HG02840 (cell line): Measurements from ENCODE around the gene KCNJ15.

Experiments
- ATAC-seq: cut with Tn5 transposase; IDR thresholded peaks from one replicate; pipeline ENCODE4 v1.9.1; 2021; ENCODE audit warnings: mild to moderate bottlenecking, moderate library complexity, moderate number of reproducible peaks; ENCODE audit not compliant: unreplicated experiment, low FRiP score

KCNJ15 gene

DNA sequence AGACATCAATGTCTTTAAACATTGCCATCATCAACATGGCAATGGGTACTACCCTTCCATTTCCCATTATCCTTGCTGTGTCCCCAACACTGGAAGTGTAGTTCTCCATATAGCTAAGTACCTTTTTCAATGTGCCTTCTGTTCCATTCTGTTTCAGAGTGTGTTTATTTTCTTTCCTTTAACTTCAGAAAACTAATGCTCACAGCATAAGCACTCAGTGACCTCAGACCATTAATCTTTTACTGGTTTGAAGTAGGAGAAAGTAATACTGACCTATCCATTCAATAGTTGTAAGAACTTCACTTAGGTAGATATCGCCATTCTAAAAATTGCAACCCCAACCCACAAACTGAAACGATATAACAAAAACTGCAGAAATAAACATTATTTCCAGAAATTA lies 37.8 kb downstream of the KCNJ15 start:
- ATAC-seq = no peak

DNA sequence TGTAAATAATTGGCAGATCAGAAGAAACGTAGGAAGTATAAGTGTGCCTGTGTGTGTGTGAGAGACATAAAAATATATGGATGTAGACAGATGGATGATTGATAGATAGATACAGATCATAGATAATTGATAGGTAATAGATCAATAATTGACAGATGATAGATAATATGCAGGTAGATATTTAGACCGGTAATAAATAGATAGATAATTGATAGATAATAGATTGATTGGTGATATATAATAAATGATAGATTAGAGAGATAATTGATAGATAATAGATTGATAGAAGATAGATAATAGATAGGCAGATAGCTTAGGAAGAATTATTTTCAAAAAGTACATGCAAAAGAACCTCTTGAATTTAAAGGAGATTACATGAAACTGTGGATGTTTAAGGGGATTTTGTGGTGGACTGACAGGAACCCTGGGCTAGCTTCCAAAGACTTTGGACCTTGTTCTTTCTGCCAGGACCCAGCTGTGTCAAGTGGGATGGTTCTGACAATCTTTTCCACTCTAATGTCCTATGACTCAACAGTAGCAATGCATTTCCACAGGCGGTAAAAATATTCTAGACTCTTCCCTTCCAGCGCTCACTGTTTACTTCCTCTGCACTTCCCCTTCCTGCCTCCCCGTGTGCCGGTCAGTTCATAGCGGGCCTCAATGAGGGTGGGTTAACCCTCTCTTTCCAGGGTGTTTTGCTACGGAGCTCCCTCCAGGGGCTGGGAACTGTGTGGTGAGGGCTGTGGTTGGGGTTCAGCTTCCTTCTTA lies 39.4 kb downstream of the KCNJ15 start:
- no peak for ATAC-seq

GRCh38 chr21:38297194-38297631 lies 40.4 kb downstream of the KCNJ15 start:
- ATAC-seq = no peak

DNA sequence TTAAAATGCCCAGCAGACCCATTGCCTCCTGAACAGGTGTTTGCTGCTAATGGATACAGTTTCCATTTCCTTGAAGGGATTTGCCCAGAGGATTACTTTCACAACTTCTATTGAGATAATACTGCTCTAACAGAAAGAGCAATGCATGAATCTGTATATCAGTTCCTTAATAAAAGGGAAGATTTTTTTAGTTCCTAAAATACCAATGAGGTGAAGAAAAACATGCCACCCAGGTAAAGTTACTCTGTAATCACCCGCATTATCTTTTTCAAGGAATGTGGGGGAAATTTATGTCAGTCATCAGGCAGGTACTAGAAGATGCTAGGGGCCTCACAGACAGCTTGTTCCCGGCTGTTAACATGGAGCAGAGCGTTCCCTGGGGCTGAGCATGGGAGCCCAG lies 41.1 kb downstream of the KCNJ15 start:
- ATAC-seq = no peak

- no peak for ATAC-seq
Measured at GRCh38 chr21:38298832-38299231, 42.0 kb downstream of the KCNJ15 start.

DNA sequence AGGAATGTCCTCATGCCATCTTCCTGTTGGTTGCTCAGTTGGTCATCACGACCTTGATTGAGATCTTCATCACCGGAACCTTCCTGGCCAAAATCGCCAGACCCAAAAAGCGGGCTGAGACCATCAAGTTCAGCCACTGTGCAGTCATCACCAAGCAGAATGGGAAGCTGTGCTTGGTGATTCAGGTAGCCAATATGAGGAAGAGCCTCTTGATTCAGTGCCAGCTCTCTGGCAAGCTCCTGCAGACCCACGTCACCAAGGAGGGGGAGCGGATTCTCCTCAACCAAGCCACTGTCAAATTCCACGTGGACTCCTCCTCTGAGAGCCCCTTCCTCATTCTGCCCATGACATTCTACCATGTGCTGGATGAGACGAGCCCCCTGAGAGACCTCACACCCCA lies 42.9 kb downstream of the KCNJ15 start:
- no peak for ATAC-seq

- no peak for ATAC-seq
Measured at GRCh38 chr21:38300141-38300578, 43.4 kb downstream of the KCNJ15 start.

DNA sequence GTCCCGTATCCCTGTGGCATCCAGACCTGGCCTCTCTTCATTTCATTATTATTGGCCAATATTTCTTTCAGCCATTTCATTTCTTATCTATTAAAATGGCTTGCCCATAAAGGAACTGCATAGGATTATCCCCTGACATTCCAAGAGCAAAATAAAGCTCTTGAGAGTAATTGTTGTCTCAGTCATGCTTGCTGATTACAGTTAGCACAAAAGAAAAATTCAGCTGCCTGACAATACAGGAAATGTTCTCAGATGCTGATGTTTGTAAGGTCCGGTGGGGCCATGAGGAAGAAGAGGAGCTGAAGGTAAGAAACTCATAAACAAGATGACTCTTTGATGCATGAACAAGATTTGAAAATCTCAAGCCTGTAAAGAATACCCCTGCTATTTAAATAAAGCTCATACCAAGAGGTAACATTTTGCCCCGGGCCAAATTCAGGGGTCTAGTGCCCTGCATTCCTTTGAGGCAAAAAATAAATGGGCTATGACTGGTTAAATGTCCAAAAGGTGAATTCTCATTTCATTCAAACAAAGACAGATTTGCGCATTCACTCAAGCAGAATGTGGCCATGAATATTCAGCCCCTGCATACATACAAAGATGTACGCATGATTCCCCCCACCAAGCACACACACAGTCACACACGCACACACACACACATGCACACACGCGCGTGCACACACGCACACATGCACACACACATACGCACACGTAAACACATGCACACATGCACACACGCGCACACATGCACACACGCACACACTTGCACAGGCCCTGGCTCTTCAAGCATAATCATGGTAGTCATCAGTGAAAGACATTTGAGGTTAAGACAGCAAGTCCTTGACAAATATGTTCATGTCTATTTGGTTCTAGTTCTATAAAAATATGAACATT lies 44.8 kb downstream of the KCNJ15 start:
- no peak for ATAC-seq

- ATAC-seq = no peak
Measured at GRCh38 chr21:38303300-38303699, 46.5 kb downstream of the KCNJ15 start.

DNA sequence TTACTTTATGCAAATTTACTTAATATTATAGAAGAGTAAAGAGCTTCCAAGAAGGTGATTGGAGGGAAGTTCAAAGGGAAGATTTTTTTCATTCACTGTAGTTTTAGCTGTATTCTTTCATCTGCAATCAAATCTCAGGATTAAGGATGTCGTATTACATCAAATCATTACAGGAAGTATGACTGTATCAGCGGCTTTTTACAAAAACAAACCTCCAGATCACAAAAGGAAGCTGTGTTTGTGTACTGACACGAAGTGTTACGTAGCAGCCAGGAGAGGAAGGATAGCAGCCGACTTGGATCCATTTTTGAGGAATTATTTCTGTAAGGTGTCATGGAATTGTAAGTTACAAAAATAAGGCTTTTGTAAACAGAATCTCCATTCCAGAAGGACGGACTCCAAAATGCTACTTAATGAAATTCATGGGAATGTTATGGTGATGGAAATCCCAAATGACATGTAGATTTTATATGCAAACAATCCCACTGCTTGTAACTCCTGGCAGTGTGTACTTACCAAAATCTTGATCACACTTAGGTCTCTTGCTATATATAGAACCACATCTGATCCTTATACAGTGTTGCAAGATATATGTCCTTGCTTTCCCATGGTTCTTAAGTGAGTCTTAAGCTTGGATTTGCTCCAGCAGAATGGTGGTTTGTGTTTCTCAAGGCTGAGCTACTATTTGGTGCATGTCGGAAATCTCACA lies 49.8 kb downstream of the KCNJ15 start:
- no peak for ATAC-seq

- ATAC-seq = no peak
Measured at GRCh38 chr21:38307771-38308531, 51.2 kb downstream of the KCNJ15 start.

GRCh38 chr21:38308532-38309119 lies 51.8 kb downstream of the KCNJ15 start:
- no peak for ATAC-seq

GRCh38 chr21:38310646-38311485 lies 54.1 kb downstream of the KCNJ15 start:
- no peak for ATAC-seq

DNA sequence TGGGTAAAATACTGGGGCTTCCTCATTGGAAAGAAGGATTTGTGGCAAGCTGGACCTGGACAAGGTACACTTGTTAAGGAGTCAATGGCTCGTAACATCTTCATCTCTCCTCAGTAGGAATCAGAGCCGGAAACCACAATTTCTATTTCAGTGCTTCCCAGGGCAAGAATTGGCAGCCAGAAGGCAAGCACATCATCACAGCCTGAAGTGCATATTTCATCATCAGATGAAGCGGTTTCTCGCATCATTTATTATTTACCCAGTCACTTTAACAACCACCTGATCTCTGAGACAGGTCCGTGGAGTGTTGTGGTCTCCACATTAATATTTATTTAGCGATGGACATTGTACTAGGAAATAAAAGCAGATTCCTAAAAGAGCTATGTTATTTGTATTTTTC lies 55.0 kb downstream of the KCNJ15 start:
- ATAC-seq = no peak

GRCh38 chr21:38312822-38313221 lies 56.0 kb downstream of the KCNJ15 start:
- ATAC-seq = no peak

DNA sequence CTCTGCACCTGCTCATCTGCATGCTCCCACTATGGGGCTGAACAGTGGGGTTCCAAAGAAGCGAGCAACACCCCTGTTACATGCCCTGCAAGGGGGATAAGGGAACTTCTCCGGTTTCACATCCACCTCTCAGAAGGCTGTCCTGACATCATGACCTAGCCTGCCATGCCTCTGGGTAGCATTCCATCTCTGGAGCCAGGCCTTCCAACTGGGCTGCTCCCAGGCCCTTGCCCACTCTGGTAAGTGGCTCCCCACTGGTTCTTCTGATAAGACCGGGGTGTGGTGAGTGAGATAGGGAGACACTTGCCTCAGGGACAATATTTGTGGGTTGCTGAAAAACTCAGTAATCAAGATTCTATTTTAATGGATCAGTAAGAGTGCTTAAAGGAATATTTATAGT lies 57.8 kb downstream of the KCNJ15 start:
- no peak for ATAC-seq

DNA sequence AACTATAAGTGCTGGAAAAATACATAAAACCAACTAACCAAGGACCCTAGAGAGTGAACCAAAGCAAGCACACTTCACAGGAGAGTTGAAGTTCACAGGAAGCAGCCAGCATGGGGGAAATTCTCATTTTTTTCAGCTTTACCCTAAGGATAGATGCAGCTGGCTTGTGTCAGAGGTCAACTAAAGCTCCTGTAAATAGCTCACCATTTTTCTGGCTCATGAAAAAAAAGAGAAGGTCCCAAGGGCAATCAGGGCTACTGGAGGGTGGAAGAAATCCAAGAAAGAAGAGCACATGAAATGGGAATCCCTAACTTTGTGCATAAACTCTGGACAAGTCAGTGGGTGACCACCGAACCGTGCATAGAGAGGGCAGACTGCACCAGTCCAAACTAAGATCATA lies 58.3 kb downstream of the KCNJ15 start:
- ATAC-seq = no peak

DNA sequence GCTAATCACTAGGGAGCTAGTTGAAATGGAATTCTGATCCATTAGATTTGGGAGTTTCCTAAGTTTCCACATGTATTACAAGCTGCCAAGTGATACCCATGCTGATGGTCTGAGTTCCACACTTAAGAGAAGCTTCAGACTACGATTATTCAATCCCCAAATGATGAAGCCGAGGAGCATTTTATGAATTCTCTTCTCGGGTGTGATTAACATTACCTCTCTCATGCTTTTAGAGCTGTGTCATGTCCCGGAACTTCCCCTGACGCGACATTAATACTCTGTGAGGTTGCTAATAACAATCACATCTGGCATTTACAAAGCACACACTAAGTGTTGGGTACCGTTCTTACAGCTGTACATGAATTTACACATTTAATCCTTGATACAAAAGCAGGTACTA lies 63.0 kb downstream of the KCNJ15 start:
- no peak for ATAC-seq

- no peak for ATAC-seq
Measured at GRCh38 chr21:38321568-38321967, 64.8 kb downstream of the KCNJ15 start.
